HG03457 (cell line): ENCODE data around the gene TMEM18.
A peak's percentile ranks its signal among the peaks of the same experiment; 100 is the strongest.
"Not testable (repeated sequence)": the region's sequence is repeated elsewhere in the genome, so short reads cannot be mapped to it uniquely, and the experiment has no call there.

Source experiments
- ATAC-seq: cut with Tn5 transposase; IDR thresholded peaks from one replicate; pipeline ENCODE4 v1.9.1; 2021; ENCODE audit warnings: moderate number of reproducible peaks; ENCODE audit not compliant: unreplicated experiment

Gene TMEM18

GRCh38 chr2:677056-677958 is at the start of gene TMEM18:
Gene TMEM18 (minus strand): TSS chr2:677406. CDS start chr2:677345, 61 bp downstream.
- ATAC-seq, result peak; percentile 41

GRCh38 chr2:726169-726568 is 49.0 kb upstream of the TMEM18 start:
- ATAC-seq, result peak; percentile 59

- ATAC-seq, result no peak
Measured at GRCh38 chr2:725468-725867, 48.3 kb upstream of the TMEM18 start.

- ATAC-seq, result no peak
Measured at GRCh38 chr2:723761-724160, 46.6 kb upstream of the TMEM18 start.

- ATAC-seq, result no peak
Measured at GRCh38 chr2:720842-721241, 43.6 kb upstream of the TMEM18 start.

- no peak for ATAC-seq
Measured at GRCh38 chr2:719734-720133, 42.5 kb upstream of the TMEM18 start.

- ATAC-seq, result no peak
Measured at GRCh38 chr2:719191-719590, 42.0 kb upstream of the TMEM18 start.

- ATAC-seq, result no peak
Measured at GRCh38 chr2:717661-718060, 40.5 kb upstream of the TMEM18 start.

GRCh38 chr2:715854-716560 is 38.8 kb upstream of the TMEM18 start:
- no peak for ATAC-seq

- ATAC-seq, result no peak
Measured at GRCh38 chr2:715038-715437, 37.8 kb upstream of the TMEM18 start.

- peak; percentile 98 for ATAC-seq
Measured at GRCh38 chr2:714005-714741, 37.0 kb upstream of the TMEM18 start.

- ATAC-seq, result no peak
Measured at GRCh38 chr2:710867-711665, 33.9 kb upstream of the TMEM18 start.

GRCh38 chr2:709138-709765 is 32.0 kb upstream of the TMEM18 start:
- ATAC-seq, result no peak

GRCh38 chr2:708667-709066 is 31.5 kb upstream of the TMEM18 start:
- ATAC-seq, result no peak

GRCh38 chr2:705971-706511 is 28.8 kb upstream of the TMEM18 start:
- ATAC-seq, result peak; percentile 96

GRCh38 chr2:702765-703164 is 25.6 kb upstream of the TMEM18 start:
- ATAC-seq, result not testable (repeated sequence)

- no peak for ATAC-seq
Measured at GRCh38 chr2:696999-697627, 19.9 kb upstream of the TMEM18 start.

GRCh38 chr2:696463-696862 is 19.3 kb upstream of the TMEM18 start:
- ATAC-seq, result peak; percentile 95

- ATAC-seq, result no peak
Measured at GRCh38 chr2:694906-695510, 17.8 kb upstream of the TMEM18 start.
